Right lobe of liver (tissue), 6 donors: ENCODE measurements around the gene FHL1. TPM values are rescaled to one million over a fixed set of nuclear protein-coding genes. Genes with fewer than 3 reads are reported as not detected.

Experiments
- ATAC-seq, 4 donors: fragments of 200-7000 bp; cut with Tn5 transposase; one replicate each; pipeline ENCODE4 v1.9.1; 2020; ENCODE audit warnings: mild to moderate bottlenecking in 4 of 4, moderate library complexity in 4 of 4
- DNase-seq, 3 donors: peaks; one replicate each; pipeline ENCODE4 v3.0.0-alpha.2; 2020
- H3K27ac ChIP-seq, 3 donors: fragments of 200-600 bp; one replicate each; pipeline ENCODE4 v1.8.0; 2022
- H3K27me3 ChIP-seq, 2 donors: fragments of 200-600 bp; one replicate each; pipeline ENCODE4 v1.8.0; 2022
- H3K36me3 ChIP-seq, 4 donors: fragments of 200-600 bp; sonication (generic) in 1 of 4; one replicate each; pipeline versions ENCODE4 v1.5.1 to v1.8.0; 2017 to 2022; ENCODE audit warnings: control low read depth in 1 of 4
- H3K4me1 ChIP-seq, 4 donors: fragments of 200-600 bp; sonication (generic) in 1 of 4; one replicate each; pipeline versions ENCODE4 v1.5.1 to v1.8.0; 2017 to 2022; ENCODE audit warnings: control low read depth in 1 of 4
- H3K4me3 ChIP-seq, 3 donors: fragments of 200-600 bp; one replicate each; pipeline ENCODE4 v1.8.0; 2022
- H3K9me3 ChIP-seq, 4 donors: fragments of 200-600 bp; sonication (generic) in 1 of 4; one replicate each; pipeline versions ENCODE4 v1.5.1 to v1.8.0; 2017 to 2022; ENCODE audit warnings: control low read depth in 1 of 4
- POLR2A ChIP-seq: fragments of 450-650 bp; IDR thresholded peaks from one replicate; pipeline ENCODE4 v1.6.1; 2017; ENCODE audit warnings: antibody characterized with exemption, mild to moderate bottlenecking
- WGBS: methylation state at CpG from one replicate; pipeline ENCODE4 v1.1.6; 2018; ENCODE audit warnings: low coverage, low lambda C conversion rate; ENCODE audit not compliant: insufficient coverage; ENCODE audit errors: missing lambda C conversion rate; 5-methylcytosine and 5-hydroxymethylcytosine counted together
- intact Hi-C, 2 donors: fragments of 100-400 bp; cut with DNase I; formaldehyde crosslinking; loops; one replicate each; pipeline versions ENCODE4 v1.11.2 to v1.14.1; 2022
- total RNA-seq, 6 experiments: library from RNA; depleted of rRNA in 2 of 6; stranded (reverse); fragments of >200 nt in 2 of 6; fragmentation: NEBNext Ultra II Directional in 3 of 6; extraction: Animal tissue kit (Norgen Biotek cat#: 25700) in 3 of 6; gene quantifications; one replicate each; pipeline versions ENCODE4 v1.1.0 to v1.2.4, GENCODE V29; 2016 to 2023
- TF ChIP-seq, protein P1 (sequence below), 4 donors: fragments of 200-600 bp in 3 of 4; fragments of 450-650 bp in 1 of 4; IDR thresholded peaks; one replicate each; pipeline versions ENCODE4 v1.5.1 to v1.8.0; 2016 to 2022; ENCODE audit warnings: antibody characterized with exemption in 4 of 4, mild to moderate bottlenecking in 2 of 4
- donor health status: DM: no; HTN: yes; CAD: no.
- donor health status: DM: no; HTN: no; CAD: no.
- donor health status: DM: no; HTN: no; CAD: no.
- donor health status: DM: no; HTN: yes; CAD: no.
- donor health status: DM: no; HTN: yes; CAD: no.

Gene FHL1
- total RNA-seq, 6 experiments from 2014 or later = 8.0 to 27.6 (median 18.5) TPM

DNA sequence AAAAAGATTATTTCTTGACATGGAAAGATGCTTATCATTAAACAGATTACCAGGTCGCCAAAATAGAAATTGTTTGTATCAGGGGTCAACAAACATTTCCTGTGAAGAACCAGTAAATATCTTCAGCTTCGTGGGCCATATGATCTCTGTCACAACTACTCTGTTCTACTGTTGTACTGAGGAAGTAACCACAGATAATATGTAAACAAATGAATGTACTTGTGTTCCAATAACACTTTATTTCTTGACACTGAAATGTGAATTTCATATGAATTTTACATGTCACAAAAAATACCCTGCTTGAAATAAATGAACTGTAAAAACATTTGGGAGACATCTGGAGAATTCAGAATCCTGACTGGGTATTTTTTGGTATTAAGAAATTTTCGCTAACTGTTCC lies 4.7 kb upstream of the FHL1 start:
- Histone ChIP-seq H3K9me3 (no peaks in the 10 kb centered on the region), H3K27ac (no peak overlapping the region), H3K36me3 (no peaks in the 10 kb centered on the region), H3K4me3 (no peak overlapping the region), H3K4me1 (no peaks in the 10 kb centered on the region), H3K27me3 (no peaks in the 10 kb centered on the region)
- WGBS = 34% methylated on average over 3 of the region's 3 CpGs
- no peak for TF ChIP-seq POLR2A
- TF ChIP-seq, protein P1, sequence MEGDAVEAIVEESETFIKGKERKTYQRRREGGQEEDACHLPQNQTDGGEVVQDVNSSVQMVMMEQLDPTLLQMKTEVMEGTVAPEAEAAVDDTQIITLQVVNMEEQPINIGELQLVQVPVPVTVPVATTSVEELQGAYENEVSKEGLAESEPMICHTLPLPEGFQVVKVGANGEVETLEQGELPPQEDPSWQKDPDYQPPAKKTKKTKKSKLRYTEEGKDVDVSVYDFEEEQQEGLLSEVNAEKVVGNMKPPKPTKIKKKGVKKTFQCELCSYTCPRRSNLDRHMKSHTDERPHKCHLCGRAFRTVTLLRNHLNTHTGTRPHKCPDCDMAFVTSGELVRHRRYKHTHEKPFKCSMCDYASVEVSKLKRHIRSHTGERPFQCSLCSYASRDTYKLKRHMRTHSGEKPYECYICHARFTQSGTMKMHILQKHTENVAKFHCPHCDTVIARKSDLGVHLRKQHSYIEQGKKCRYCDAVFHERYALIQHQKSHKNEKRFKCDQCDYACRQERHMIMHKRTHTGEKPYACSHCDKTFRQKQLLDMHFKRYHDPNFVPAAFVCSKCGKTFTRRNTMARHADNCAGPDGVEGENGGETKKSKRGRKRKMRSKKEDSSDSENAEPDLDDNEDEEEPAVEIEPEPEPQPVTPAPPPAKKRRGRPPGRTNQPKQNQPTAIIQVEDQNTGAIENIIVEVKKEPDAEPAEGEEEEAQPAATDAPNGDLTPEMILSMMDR (IDR thresholded peaks at IDR 0.05) = no peak
- intact Hi-C loops = no loop called here
- DNase-seq (no peak), ATAC-seq (no peak)

DNA sequence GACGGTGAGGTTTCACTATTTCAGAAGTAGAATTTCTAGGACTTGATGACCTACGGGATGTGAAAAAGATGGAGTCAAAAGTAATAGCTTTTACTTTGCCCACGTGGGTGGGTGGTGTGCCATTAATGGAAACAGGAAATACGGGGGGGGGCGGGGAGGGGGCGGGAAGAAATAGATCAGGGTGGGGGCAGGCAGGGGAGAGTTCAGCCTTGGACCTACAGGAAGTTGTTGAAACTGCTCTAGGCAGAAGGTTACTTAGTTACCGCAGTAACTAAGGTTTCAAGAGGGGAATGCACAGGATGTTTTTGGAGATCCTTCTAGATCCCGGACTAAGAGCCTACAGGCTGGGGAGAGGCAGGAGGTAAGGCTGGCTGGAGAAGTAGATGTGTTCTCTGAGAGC lies 3.6 kb upstream of the FHL1 start:
- peak; percentile 19 to 35 (median 26) for ATAC-seq
- H3K27me3 ChIP-seq = no peaks in the 10 kb centered on the region
- intact Hi-C loops = no loop called here
- no peaks in the 10 kb centered on the region for H3K36me3 ChIP-seq
- H3K4me1 ChIP-seq = no peaks in the 10 kb centered on the region
- no peak overlapping the region for H3K27ac ChIP-seq
- TF ChIP-seq, protein P1 (IDR thresholded peaks at IDR 0.05) = no peak
- 26% methylated on average over 5 of the region's 8 CpGs for WGBS
- no peak overlapping the region for H3K4me3 ChIP-seq
- H3K9me3 ChIP-seq = no peaks in the 10 kb centered on the region
- DNase-seq = no peak

DNA sequence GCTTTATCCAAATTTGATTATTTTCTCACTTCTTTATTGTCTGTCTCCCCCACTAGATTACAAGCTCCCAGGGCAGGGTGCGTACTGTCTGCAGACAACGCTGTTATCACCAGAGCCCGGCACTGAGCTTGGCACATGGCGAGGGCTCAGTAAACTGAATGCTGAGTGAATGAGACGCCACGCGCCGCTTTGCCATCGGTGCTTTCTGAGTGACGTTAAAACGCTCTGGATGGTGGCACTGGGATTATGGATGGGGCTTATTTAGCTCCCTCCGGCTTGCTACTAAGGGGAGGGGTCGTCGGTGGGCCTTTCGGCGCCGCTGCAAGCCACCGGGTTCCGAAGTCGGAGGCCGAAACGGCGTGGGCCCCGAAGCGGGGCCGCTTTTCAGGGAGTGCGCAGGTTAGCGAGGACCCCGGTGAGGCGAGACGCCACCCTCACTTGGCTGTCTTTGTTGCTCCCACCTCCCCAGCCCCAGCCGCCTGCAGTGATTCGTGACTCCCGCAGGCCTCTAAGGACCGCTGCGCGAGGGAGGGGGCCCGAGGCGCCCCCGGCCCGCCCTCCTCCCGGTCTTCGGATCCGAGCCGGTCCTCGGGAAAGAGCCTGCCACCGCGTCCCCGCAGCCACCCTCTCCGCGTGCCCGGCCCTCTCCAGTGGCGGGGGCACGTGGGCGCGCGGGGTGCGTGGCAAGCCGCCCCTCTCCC lies 569 bp upstream of the FHL1 start:
- TF ChIP-seq POLR2A = no peak
- TF ChIP-seq, protein P1 (IDR thresholded peaks at IDR 0.05) = no peak
- H3K4me1 ChIP-seq = no peaks in the 10 kb centered on the region
- H3K36me3 ChIP-seq = no peaks in the 10 kb centered on the region
- ATAC-seq (peak; percentile 22 to 63 (median 29)), DNase-seq (peak in 2 of 3 donors; percentile 29 to 51)
- no peaks in the 10 kb centered on the region for H3K27me3 ChIP-seq
- intact Hi-C loops = no loop called here
- no peaks in the 10 kb centered on the region for H3K9me3 ChIP-seq
- WGBS = 35% methylated on average over 10 of the region's 59 CpGs
- H3K4me3 ChIP-seq = peak overlapping the region; percentile 38 to 59 (median 43)
- H3K27ac ChIP-seq = peak overlapping the region in 2 of 3 donors; percentile 24 to 38

DNA sequence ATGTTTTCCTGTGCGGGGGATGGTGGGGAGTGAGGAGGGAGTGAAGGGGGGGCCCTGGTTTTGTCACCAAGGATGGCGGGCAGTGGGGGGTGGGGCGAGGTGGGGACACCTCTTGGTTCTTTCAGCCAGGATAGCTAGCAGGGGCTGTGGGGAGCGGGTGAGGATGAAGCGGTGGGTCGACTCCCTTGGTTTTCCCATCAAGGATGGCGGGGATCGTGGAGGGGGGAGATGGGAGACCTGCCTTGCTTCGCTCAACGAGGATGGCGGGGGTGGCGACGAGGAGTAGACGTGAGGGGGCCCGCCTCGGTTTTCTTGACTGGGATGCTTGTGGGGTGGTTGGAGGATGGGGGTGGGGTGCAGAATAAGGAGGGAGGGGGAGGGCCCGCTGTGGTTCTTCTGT lies 643 bp downstream of the FHL1 start:
- Histone ChIP-seq H3K4me3 (peak overlapping the region in 1 of 3 donors; percentile 59), H3K9me3 (no peaks in the 10 kb centered on the region), H3K36me3 (no peaks in the 10 kb centered on the region), H3K27ac (no peak overlapping the region), H3K27me3 (no peaks in the 10 kb centered on the region), H3K4me1 (no peaks in the 10 kb centered on the region)
- 25% methylated on average over 10 of the region's 17 CpGs for WGBS
- TF ChIP-seq POLR2A = no peak
- TF ChIP-seq, protein P1 (IDR thresholded peaks at IDR 0.05) = no peak
- no peak for DNase-seq
- ATAC-seq = no peak
- intact Hi-C loops = no loop called here
